Measurements from ENCODE around the gene CHTF18. TPM values are rescaled to one million over a fixed set of nuclear protein-coding genes. Genes with fewer than 3 reads are reported as not detected.

Gene CHTF18
- total and polyA plus RNA-seq, 2 experiments from 2014 or later, result 61.3 to 129 TPM

DNA sequence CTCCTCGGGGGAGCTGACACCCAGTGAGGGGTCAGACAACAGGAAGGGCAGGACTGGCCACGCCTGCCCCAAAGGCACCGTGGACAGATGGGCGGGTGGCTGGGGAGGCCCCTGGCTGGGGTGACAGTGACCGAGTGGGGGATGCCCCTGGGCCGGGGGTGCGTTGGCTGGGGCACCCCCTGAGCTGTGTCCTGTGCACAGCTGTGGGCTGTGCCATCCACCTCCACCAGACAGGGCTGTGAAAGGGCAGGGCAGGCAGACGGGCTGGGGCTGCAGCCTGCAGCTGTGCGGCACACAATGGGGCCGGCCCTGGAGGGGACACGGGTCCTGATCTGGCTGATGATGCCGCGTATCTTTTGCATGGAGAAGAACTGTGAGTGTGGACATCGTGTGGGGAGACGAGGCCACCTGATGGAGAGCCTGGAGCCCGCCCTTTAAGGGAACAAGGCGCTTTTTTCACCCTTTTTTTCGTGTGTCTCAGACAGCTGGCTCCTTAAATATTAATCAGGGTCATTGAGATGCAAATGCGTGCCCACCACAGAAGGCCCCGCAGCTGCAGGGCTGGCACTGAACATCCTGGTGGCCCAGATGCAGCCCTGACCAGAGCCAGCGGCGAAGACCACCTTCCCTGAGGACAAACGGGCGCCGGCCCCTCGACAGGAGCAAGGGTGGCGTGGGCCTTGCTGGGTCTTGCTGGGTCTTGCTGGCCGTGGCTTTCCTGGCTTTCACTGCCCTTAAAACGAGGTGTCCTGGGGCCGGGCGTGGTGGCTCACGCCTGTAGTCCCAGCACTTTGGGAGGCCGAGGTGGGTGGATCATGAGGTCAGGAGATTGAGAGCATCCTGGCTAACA lies 54.5 kb downstream of the CHTF18 start:
- Histone ChIP-seq H3K79me2 (replicated peaks; ENCODE audit: insufficient read depth) (no peaks in the 10 kb centered on the region), H3K27ac (ENCODE audit: low read depth) (no peak overlapping the region), H3K36me3 (ENCODE audit: insufficient read depth) (no peaks in the 10 kb centered on the region), H3F3A (replicated peaks; ENCODE audit: low read depth) (peaks cover 4% of the 10 kb centered on the region; the same call in 1 of the 2 replicates), H3K9me2 (ENCODE audit: insufficient read depth) (no peaks in the 10 kb centered on the region), H3K27me3 (ENCODE audit: insufficient read depth) (no peaks in the 10 kb centered on the region), H4K20me1 (replicated peaks; ENCODE audit: insufficient read depth) (no peaks in the 10 kb centered on the region), H2AFZ (no peak overlapping the region), H3K4me3 (no peak overlapping the region), H3K4me2 (no peak overlapping the region), H3K4me1 (ENCODE audit: insufficient read depth) (no peaks in the 10 kb centered on the region)
- H3K36me3 Mint-ChIP-seq (ENCODE audit: low read depth), result no peaks in the 10 kb centered on the region
- H3K4me1 Mint-ChIP-seq, result peaks cover 4% of the 10 kb centered on the region
- no peak for DNase-seq (ENCODE audit: low spot score)
- TF ChIP-seq EZH2 (IDR thresholded peaks at IDR 0.05; ENCODE audit: low read depth, unreplicated experiment) (no peak), ZNF114 (CRISPR knock-in tag; IDR thresholded peaks at IDR 0.05) (no peak), STAT1 (IDR thresholded peaks at IDR 0.05; ENCODE audit: unreplicated experiment) (no peak), ZNF331 (CRISPR knock-in tag; IDR thresholded peaks at IDR 0.05; ENCODE audit: low read depth) (no peak), JUNB (IDR thresholded peaks at IDR 0.05; ENCODE audit: unreplicated experiment) (no peak), NANOG (IDR thresholded peaks at IDR 0.05; ENCODE audit: borderline replicate concordance) (no peak), EZH2phosphoT487 (IDR thresholded peaks at IDR 0.05; ENCODE audit: unreplicated experiment) (no peak), POLR2AphosphoS5 (IDR thresholded peaks at IDR 0.05; ENCODE audit: low read depth) (no peak), CREB1 (CRISPR knock-in tag; IDR thresholded peaks at IDR 0.05; ENCODE audit: low read depth) (no peak)
- TF ChIP-seq, protein P1, sequence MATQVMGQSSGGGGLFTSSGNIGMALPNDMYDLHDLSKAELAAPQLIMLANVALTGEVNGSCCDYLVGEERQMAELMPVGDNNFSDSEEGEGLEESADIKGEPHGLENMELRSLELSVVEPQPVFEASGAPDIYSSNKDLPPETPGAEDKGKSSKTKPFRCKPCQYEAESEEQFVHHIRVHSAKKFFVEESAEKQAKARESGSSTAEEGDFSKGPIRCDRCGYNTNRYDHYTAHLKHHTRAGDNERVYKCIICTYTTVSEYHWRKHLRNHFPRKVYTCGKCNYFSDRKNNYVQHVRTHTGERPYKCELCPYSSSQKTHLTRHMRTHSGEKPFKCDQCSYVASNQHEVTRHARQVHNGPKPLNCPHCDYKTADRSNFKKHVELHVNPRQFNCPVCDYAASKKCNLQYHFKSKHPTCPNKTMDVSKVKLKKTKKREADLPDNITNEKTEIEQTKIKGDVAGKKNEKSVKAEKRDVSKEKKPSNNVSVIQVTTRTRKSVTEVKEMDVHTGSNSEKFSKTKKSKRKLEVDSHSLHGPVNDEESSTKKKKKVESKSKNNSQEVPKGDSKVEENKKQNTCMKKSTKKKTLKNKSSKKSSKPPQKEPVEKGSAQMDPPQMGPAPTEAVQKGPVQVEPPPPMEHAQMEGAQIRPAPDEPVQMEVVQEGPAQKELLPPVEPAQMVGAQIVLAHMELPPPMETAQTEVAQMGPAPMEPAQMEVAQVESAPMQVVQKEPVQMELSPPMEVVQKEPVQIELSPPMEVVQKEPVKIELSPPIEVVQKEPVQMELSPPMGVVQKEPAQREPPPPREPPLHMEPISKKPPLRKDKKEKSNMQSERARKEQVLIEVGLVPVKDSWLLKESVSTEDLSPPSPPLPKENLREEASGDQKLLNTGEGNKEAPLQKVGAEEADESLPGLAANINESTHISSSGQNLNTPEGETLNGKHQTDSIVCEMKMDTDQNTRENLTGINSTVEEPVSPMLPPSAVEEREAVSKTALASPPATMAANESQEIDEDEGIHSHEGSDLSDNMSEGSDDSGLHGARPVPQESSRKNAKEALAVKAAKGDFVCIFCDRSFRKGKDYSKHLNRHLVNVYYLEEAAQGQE (IDR thresholded peaks at IDR 0.05; ENCODE audit: unreplicated experiment), result no peak
- TF ChIP-seq, protein P2, sequence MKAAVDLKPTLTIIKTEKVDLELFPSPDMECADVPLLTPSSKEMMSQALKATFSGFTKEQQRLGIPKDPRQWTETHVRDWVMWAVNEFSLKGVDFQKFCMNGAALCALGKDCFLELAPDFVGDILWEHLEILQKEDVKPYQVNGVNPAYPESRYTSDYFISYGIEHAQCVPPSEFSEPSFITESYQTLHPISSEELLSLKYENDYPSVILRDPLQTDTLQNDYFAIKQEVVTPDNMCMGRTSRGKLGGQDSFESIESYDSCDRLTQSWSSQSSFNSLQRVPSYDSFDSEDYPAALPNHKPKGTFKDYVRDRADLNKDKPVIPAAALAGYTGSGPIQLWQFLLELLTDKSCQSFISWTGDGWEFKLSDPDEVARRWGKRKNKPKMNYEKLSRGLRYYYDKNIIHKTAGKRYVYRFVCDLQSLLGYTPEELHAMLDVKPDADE (IDR thresholded peaks at IDR 0.05), result no peak
- TF ChIP-seq, protein P3, sequence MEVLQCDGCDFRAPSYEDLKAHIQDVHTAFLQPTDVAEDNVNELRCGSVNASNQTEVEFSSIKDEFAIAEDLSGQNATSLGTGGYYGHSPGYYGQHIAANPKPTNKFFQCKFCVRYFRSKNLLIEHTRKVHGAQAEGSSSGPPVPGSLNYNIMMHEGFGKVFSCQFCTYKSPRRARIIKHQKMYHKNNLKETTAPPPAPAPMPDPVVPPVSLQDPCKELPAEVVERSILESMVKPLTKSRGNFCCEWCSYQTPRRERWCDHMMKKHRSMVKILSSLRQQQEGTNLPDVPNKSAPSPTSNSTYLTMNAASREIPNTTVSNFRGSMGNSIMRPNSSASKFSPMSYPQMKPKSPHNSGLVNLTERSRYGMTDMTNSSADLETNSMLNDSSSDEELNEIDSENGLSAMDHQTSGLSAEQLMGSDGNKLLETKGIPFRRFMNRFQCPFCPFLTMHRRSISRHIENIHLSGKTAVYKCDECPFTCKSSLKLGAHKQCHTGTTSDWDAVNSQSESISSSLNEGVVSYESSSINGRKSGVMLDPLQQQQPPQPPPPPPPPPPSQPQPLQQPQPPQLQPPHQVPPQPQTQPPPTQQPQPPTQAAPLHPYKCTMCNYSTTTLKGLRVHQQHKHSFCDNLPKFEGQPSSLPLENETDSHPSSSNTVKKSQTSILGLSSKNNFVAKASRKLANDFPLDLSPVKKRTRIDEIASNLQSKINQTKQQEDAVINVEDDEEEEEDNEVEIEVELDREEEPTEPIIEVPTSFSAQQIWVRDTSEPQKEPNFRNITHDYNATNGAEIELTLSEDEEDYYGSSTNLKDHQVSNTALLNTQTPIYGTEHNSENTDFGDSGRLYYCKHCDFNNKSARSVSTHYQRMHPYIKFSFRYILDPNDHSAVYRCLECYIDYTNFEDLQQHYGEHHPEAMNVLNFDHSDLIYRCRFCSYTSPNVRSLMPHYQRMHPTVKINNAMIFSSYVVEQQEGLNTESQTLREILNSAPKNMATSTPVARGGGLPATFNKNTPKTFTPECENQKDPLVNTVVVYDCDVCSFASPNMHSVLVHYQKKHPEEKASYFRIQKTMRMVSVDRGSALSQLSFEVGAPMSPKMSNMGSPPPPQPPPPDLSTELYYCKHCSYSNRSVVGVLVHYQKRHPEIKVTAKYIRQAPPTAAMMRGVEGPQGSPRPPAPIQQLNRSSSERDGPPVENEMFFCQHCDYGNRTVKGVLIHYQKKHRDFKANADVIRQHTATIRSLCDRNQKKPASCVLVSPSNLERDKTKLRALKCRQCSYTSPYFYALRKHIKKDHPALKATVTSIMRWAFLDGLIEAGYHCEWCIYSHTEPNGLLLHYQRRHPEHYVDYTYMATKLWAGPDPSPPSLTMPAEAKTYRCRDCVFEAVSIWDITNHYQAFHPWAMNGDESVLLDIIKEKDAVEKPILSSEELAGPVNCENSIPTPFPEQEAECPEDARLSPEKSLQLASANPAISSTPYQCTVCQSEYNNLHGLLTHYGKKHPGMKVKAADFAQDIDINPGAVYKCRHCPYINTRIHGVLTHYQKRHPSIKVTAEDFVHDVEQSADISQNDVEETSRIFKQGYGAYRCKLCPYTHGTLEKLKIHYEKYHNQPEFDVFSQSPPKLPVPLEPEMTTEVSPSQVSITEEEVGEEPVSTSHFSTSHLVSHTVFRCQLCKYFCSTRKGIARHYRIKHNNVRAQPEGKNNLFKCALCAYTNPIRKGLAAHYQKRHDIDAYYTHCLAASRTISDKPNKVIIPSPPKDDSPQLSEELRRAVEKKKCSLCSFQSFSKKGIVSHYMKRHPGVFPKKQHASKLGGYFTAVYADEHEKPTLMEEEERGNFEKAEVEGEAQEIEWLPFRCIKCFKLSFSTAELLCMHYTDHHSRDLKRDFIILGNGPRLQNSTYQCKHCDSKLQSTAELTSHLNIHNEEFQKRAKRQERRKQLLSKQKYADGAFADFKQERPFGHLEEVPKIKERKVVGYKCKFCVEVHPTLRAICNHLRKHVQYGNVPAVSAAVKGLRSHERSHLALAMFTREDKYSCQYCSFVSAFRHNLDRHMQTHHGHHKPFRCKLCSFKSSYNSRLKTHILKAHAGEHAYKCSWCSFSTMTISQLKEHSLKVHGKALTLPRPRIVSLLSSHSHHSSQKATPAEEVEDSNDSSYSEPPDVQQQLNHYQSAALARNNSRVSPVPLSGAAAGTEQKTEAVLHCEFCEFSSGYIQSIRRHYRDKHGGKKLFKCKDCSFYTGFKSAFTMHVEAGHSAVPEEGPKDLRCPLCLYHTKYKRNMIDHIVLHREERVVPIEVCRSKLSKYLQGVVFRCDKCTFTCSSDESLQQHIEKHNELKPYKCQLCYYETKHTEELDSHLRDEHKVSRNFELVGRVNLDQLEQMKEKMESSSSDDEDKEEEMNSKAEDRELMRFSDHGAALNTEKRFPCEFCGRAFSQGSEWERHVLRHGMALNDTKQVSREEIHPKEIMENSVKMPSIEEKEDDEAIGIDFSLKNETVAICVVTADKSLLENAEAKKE (CRISPR knock-in tag; IDR thresholded peaks at IDR 0.05), result no peak
- TF ChIP-seq, protein P4, sequence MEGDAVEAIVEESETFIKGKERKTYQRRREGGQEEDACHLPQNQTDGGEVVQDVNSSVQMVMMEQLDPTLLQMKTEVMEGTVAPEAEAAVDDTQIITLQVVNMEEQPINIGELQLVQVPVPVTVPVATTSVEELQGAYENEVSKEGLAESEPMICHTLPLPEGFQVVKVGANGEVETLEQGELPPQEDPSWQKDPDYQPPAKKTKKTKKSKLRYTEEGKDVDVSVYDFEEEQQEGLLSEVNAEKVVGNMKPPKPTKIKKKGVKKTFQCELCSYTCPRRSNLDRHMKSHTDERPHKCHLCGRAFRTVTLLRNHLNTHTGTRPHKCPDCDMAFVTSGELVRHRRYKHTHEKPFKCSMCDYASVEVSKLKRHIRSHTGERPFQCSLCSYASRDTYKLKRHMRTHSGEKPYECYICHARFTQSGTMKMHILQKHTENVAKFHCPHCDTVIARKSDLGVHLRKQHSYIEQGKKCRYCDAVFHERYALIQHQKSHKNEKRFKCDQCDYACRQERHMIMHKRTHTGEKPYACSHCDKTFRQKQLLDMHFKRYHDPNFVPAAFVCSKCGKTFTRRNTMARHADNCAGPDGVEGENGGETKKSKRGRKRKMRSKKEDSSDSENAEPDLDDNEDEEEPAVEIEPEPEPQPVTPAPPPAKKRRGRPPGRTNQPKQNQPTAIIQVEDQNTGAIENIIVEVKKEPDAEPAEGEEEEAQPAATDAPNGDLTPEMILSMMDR (conservative IDR thresholded peaks at IDR 0.05; ENCODE audit: low read depth in 2 of 2), result no peak
- peaks cover 15% of the 10 kb centered on the region for H3K9me3 Mint-ChIP-seq
- no peak; the same call in 2 of the 3 replicates for ATAC-seq
- H3K4me3 Mint-ChIP-seq, result no peak overlapping the region
- peaks cover 7% of the 10 kb centered on the region for H3K27me3 Mint-ChIP-seq (ENCODE audit: insufficient read depth, low read depth, poor library complexity)
- no peak overlapping the region for H3K27ac Mint-ChIP-seq
